ENCODE data around the gene SLC1A1.

SLC1A1 gene

DNA sequence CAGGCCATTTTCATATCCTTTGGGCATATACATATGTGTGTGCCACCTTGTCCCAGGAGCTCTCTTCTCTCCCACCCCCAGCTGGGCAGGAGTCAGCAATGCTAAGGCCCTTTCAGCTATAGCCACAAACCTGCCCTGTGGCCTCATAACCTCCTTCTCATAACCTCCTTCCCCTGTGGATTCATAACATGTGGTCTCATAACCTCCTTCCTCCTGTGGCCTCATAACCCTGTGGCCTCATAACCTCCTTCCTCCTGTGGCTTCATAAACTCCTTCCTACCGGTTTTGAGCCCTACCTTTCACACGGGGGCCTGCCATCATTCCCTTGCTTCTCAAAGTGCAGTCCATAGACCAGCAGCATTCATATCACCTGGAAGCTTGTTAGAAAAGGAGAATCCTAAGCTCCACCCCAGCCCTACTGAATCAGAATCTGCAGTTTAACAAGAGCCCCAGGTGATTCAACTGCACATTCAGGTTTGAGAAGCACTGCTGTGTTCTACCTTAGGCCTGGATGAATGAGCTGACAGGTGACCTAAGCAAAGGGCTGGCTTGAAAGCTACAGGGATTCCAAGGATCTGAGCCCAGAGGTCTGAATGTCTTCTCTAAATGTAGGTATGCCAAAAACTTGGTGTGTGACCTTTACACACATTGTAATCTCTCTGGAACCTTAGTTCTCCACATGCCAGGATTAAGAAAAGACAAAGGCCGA is 129.9 kb downstream of the SLC1A1 start:
- no peak for DNase-seq (ENCODE audit: low read depth)

DNA sequence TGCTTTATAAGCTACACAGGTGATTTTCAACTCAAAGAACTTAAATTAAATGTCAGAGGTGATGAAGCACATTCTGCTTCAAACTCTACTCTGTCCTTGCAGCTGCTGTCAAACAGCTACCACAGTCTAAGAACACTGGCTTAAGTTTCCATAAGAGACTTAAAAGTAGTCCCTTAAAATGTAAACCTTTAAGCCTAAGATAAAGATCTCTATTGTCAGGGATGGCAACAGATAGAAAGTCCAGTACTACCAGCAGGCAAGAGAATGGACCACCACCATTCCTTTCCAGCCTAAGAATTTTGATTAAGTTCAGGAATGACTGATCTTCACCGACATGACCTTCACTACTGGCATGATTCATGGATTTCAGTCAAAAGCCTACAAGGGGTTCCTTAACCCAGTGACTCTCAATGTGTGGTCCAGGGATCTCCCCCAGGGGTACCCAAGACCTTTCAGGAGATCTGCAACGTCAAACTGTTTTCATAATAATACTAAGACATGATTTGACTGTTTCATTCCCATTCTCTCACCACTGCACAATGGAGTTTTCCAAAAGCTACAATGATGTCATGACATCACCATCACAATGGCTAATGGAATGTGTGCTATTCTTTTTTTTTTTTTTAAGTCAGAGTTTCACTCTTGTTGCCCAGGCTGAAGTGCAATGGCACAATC is 130.8 kb downstream of the SLC1A1 start:
- no peak for DNase-seq (ENCODE audit: low read depth)

DNA sequence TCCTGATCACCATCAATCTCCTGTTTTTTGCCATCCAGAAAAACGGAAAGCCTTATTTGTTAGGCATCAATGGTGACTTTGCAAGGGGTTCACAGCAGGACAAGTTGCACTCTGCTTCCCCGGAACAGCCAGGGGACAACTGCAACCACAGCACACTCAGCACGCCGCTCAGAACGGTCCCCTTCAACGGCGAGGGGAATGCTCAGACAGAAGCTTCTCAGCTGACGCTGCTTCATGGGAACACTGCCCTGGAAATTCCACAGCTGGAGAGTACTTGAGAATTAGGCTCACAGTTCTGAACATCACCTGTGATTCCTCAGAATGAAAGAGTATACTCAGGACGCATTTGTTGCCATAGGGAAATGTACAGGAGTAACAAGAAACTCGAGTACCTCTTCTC is 131.7 kb downstream of the SLC1A1 start:
- no peak for DNase-seq (ENCODE audit: low read depth)

- DNase-seq (ENCODE audit: low read depth), result no peak
These were observed 140.6 kb downstream of the SLC1A1 start for GRCh38 chr9:4630836-4631235.
